GM23248 (cell line): ENCODE data around the gene ENOX1.

ENCODE experiments used
- EZH2 ChIP-seq: fragments of 200-600 bp; sonication (generic); IDR thresholded peaks from 2 replicates; pipeline ENCODE4 v1.6.1; 2018; ENCODE audit warnings: antibody characterized with exemption, mild to moderate bottlenecking; ENCODE audit not compliant: insufficient read depth, poor library complexity, severe bottlenecking
- EZH2phosphoT487 ChIP-seq: fragments of 200-600 bp; sonication (generic); IDR thresholded peaks from 2 replicates; pipeline ENCODE4 v1.6.1; 2018; ENCODE audit warnings: antibody characterized with exemption, moderate library complexity, mild to moderate bottlenecking, low read depth; ENCODE audit not compliant: insufficient read depth

DNA sequence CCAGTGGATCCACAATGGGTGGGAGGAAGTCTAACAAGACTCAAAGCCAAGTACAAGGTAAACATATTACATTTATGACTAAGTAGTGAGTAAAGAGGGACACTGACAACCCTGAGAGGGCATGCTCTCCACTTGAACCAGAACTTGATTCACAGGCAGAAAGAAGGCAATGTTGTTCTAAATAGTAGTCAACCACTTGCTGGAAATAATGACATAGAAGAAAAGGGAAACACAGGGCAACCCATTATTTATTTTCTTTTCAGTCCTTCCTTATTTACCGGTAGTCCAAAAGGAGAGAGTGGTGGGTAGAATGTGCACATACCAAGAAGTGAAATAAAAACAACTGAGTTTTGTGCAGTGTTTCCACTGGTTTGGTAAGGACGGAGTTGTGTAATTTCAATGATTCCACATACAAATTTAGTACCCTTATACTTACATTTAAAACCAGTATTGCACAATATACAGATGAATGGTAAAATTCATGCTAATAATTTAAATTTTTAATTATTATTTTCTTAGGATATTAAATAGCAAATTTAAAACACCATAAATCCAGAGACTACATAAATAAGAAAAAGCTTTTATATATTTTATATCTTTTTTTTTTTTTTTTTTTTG, 65.9 kb downstream of the ENOX1 start:
- TF ChIP-seq EZH2 = no peak
- TF ChIP-seq EZH2phosphoT487 = no peak
